ENCODE data around the gene UCK2. TPM values are rescaled to one million over a fixed set of nuclear protein-coding genes. Genes with fewer than 3 reads are reported as not detected.
"Not testable (repeated sequence)": the region's sequence is repeated elsewhere in the genome, so short reads cannot be mapped to it uniquely, and the experiment has no call there.

UCK2 gene
- total RNA-seq, 1 experiment from 2014 or later, result 91.2 TPM

DNA sequence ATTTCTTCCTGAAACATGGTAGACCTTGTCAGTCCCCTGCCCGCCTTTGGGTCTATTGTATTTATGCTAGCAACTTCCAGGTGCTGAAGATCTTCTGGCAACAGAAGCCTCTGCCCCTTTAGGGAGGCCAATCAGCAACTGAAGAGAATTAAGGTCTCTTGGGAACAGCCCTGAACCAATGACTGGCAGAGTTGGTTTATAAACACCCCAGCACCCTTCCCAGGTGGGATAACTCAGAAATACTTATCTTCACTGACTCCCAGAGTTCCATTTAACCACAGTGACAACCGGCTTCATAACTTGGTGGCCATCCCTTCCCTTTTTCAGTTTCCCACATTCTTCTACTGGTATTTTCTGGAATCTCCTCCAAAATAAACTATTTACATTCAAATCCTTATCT is 31.5 kb upstream of the UCK2 start:
- BruUV-seq (replicated peaks), result no TSS peak
- no peak overlapping the region for H3K4me3 ChIP-seq (ENCODE audit: low read depth in 2 of 2, low read length in 2 of 2)
- no peaks in the 10 kb centered on the region for H3K4me1 ChIP-seq (ENCODE audit: control insufficient read depth, insufficient read depth, low read length)
- no peaks in the 10 kb centered on the region for H3K36me3 ChIP-seq (ENCODE audit: control insufficient read depth, insufficient read depth, low read length)
- no peaks in the 10 kb centered on the region for H3K27me3 ChIP-seq (ENCODE audit: control insufficient read depth, insufficient read depth, low read length)
- no peak for DNase-seq (ENCODE audit: low read depth, low spot score)
- H3K9me3 ChIP-seq (ENCODE audit: control insufficient read depth, insufficient read depth, low read depth, low read length), result no peaks in the 10 kb centered on the region
- no peak for ATAC-seq
- ChIA-PET CTCF (no interaction called here), POLR2A (no interaction called here)
- TF ChIP-seq, protein P1, sequence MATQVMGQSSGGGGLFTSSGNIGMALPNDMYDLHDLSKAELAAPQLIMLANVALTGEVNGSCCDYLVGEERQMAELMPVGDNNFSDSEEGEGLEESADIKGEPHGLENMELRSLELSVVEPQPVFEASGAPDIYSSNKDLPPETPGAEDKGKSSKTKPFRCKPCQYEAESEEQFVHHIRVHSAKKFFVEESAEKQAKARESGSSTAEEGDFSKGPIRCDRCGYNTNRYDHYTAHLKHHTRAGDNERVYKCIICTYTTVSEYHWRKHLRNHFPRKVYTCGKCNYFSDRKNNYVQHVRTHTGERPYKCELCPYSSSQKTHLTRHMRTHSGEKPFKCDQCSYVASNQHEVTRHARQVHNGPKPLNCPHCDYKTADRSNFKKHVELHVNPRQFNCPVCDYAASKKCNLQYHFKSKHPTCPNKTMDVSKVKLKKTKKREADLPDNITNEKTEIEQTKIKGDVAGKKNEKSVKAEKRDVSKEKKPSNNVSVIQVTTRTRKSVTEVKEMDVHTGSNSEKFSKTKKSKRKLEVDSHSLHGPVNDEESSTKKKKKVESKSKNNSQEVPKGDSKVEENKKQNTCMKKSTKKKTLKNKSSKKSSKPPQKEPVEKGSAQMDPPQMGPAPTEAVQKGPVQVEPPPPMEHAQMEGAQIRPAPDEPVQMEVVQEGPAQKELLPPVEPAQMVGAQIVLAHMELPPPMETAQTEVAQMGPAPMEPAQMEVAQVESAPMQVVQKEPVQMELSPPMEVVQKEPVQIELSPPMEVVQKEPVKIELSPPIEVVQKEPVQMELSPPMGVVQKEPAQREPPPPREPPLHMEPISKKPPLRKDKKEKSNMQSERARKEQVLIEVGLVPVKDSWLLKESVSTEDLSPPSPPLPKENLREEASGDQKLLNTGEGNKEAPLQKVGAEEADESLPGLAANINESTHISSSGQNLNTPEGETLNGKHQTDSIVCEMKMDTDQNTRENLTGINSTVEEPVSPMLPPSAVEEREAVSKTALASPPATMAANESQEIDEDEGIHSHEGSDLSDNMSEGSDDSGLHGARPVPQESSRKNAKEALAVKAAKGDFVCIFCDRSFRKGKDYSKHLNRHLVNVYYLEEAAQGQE (IDR thresholded peaks at IDR 0.05; ENCODE audit: insufficient read depth in 1 of 2, low read depth in 2 of 2, low read length in 1 of 2), result no peak
- TF ChIP-seq, protein P2, sequence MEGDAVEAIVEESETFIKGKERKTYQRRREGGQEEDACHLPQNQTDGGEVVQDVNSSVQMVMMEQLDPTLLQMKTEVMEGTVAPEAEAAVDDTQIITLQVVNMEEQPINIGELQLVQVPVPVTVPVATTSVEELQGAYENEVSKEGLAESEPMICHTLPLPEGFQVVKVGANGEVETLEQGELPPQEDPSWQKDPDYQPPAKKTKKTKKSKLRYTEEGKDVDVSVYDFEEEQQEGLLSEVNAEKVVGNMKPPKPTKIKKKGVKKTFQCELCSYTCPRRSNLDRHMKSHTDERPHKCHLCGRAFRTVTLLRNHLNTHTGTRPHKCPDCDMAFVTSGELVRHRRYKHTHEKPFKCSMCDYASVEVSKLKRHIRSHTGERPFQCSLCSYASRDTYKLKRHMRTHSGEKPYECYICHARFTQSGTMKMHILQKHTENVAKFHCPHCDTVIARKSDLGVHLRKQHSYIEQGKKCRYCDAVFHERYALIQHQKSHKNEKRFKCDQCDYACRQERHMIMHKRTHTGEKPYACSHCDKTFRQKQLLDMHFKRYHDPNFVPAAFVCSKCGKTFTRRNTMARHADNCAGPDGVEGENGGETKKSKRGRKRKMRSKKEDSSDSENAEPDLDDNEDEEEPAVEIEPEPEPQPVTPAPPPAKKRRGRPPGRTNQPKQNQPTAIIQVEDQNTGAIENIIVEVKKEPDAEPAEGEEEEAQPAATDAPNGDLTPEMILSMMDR (IDR thresholded peaks at IDR 0.05), result no peak
- no peak overlapping the region for H3K27ac ChIP-seq (ENCODE audit: low read length)
- intact Hi-C loops (cut with micrococcal nuclease; ENCODE audit: unreplicated experiment) (no loop called here), in situ Hi-C loops (cut with HindIII; ENCODE audit: low pct_unique_long_range_greater_than_20kb, low sequenced_read_pairs) (no loop called here)

DNA sequence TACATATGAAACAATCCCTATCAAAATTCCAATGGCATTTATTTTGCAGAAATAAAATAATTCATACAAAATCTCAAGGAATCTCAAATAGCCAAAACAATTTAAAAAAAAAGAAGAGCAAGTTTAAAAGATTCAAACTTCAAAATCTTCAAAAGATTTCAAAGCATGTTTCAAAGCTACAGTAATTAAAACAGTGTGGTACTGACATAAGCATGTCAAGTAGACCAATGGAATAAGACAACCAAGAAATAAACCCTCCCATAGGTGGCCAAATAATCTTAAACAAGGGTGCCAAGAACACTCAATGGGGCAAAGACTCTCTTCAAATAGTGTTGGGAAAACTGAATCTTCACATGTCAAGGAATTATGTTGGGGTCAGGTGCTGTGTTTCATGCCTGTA is 28.0 kb upstream of the UCK2 start:
- no peak for ATAC-seq
- intact Hi-C loops (cut with micrococcal nuclease; ENCODE audit: unreplicated experiment), result no loop called here

DNA sequence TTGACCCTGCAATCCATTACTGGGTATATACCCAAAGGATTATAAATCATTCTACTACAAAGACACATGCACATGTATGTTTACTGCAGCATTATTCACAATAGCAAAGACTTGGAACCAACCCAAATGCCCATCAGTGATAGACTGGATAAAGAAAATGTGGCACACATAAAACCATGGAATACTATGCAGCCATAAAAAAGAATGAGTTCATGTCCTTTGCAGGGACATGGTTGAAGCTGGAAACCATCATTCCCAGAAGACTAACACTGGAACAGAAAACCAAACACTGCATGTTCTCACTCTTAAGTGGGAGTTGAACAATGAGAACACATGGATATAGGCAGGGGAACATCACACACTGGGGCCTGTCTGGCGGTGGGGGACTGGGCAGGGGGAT is 22.9 kb upstream of the UCK2 start:
- H3K4me1 ChIP-seq (ENCODE audit: control insufficient read depth, insufficient read depth, low read length); H3K27me3 ChIP-seq (ENCODE audit: control insufficient read depth, insufficient read depth, low read length); H3K36me3 ChIP-seq (ENCODE audit: control insufficient read depth, insufficient read depth, low read length); in situ Hi-C loops (cut with HindIII; ENCODE audit: low pct_unique_long_range_greater_than_20kb, low sequenced_read_pairs); intact Hi-C loops (cut with micrococcal nuclease; ENCODE audit: unreplicated experiment); CTCF ChIA-PET; ATAC-seq; DNase-seq (ENCODE audit: low read depth, low spot score); BruUV-seq (replicated peaks); POLR2A ChIA-PET; H3K4me3 ChIP-seq (ENCODE audit: low read depth in 2 of 2, low read length in 2 of 2); H3K27ac ChIP-seq (ENCODE audit: low read length); H3K9me3 ChIP-seq (ENCODE audit: control insufficient read depth, insufficient read depth, low read depth, low read length): not testable (repeated sequence)

More for the DNA sequence above, 28.0 kb upstream of the UCK2 start:
- BruUV-seq (replicated peaks), result no TSS peak
- no peak overlapping the region for H3K4me3 ChIP-seq (ENCODE audit: low read depth in 2 of 2, low read length in 2 of 2)
- no peak overlapping the region for H3K27ac ChIP-seq (ENCODE audit: low read length)
- ChIA-PET POLR2A (no interaction called here), CTCF (no interaction called here)
- H3K9me3 ChIP-seq (ENCODE audit: control insufficient read depth, insufficient read depth, low read depth, low read length), result no peaks in the 10 kb centered on the region
- no peaks in the 10 kb centered on the region for H3K4me1 ChIP-seq (ENCODE audit: control insufficient read depth, insufficient read depth, low read length)
- in situ Hi-C loops (cut with HindIII; ENCODE audit: low pct_unique_long_range_greater_than_20kb, low sequenced_read_pairs), result no loop called here
- no peaks in the 10 kb centered on the region for H3K27me3 ChIP-seq (ENCODE audit: control insufficient read depth, insufficient read depth, low read length)
- no peaks in the 10 kb centered on the region for H3K36me3 ChIP-seq (ENCODE audit: control insufficient read depth, insufficient read depth, low read length)
- no peak for DNase-seq (ENCODE audit: low read depth, low spot score)
- TF ChIP-seq, protein P2 (IDR thresholded peaks at IDR 0.05), result no peak
- TF ChIP-seq TCF7L2 (IDR thresholded peaks at IDR 0.05; ENCODE audit: low read depth, low read length) (no peak), POLR2AphosphoS5 (IDR thresholded peaks at IDR 0.05; ENCODE audit: low read depth, low read length) (no peak), SIN3A (IDR thresholded peaks at IDR 0.05; ENCODE audit: borderline replicate concordance, insufficient read depth, low read depth, low read length) (no peak)
- TF ChIP-seq, protein P1 (IDR thresholded peaks at IDR 0.05; ENCODE audit: insufficient read depth in 1 of 2, low read depth in 2 of 2, low read length in 1 of 2), result no peak
